ENCODE results near the gene PSAPL1.

DNA sequence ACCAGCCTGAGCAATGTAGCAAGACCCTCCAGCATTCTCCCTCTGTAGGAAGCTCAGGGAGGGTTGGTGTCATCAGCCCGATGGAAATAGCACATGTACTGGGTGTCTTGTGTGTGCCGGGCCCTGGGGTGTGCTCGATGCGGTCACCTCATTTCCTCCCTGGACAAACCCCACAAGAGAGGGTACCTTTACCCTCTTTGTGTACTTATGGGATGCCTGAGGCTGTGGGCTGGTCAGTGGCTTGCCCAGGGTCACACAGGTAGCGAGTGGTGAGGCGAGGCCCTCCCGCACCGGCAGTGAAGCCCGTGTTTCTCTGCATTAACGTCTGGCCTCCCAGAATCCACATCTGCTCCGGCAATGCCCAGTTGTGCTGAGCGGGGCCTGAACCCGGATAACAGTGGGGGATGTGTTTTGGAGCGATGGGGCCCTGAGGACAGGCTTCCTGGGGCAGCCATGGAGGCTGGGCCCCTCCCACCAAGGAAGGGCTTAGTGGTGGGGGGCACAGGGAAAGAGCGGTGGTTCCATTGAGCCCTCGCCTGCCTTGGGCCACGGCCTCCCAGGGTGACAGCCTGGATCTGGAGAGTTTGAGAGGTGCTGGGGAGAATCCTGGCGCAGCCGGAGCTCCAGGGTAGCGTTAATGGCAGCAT lies 8.1 kb downstream of the PSAPL1 start:
- TF ChIP-seq, protein P1, sequence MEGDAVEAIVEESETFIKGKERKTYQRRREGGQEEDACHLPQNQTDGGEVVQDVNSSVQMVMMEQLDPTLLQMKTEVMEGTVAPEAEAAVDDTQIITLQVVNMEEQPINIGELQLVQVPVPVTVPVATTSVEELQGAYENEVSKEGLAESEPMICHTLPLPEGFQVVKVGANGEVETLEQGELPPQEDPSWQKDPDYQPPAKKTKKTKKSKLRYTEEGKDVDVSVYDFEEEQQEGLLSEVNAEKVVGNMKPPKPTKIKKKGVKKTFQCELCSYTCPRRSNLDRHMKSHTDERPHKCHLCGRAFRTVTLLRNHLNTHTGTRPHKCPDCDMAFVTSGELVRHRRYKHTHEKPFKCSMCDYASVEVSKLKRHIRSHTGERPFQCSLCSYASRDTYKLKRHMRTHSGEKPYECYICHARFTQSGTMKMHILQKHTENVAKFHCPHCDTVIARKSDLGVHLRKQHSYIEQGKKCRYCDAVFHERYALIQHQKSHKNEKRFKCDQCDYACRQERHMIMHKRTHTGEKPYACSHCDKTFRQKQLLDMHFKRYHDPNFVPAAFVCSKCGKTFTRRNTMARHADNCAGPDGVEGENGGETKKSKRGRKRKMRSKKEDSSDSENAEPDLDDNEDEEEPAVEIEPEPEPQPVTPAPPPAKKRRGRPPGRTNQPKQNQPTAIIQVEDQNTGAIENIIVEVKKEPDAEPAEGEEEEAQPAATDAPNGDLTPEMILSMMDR (IDR thresholded peaks at IDR 0.05; ENCODE audit: low read depth, low read length, poor library complexity, severe bottlenecking) = no peak
- TF ChIP-seq EZH2phosphoT487 (IDR thresholded peaks at IDR 0.05; ENCODE audit: borderline replicate concordance, low read length) = no peak
